Measurements from ENCODE around the gene AATK.

Gene AATK

GRCh38 chr17:81143717-81144422 is 22.2 kb downstream of the AATK start:
- DNase-seq (ENCODE audit: low read depth in 1 of 2, low spot score in 1 of 2), result no peak

GRCh38 chr17:81143200-81143527 is 22.9 kb downstream of the AATK start:
- DNase-seq (ENCODE audit: low read depth in 1 of 2, low spot score in 1 of 2), result no peak

DNA sequence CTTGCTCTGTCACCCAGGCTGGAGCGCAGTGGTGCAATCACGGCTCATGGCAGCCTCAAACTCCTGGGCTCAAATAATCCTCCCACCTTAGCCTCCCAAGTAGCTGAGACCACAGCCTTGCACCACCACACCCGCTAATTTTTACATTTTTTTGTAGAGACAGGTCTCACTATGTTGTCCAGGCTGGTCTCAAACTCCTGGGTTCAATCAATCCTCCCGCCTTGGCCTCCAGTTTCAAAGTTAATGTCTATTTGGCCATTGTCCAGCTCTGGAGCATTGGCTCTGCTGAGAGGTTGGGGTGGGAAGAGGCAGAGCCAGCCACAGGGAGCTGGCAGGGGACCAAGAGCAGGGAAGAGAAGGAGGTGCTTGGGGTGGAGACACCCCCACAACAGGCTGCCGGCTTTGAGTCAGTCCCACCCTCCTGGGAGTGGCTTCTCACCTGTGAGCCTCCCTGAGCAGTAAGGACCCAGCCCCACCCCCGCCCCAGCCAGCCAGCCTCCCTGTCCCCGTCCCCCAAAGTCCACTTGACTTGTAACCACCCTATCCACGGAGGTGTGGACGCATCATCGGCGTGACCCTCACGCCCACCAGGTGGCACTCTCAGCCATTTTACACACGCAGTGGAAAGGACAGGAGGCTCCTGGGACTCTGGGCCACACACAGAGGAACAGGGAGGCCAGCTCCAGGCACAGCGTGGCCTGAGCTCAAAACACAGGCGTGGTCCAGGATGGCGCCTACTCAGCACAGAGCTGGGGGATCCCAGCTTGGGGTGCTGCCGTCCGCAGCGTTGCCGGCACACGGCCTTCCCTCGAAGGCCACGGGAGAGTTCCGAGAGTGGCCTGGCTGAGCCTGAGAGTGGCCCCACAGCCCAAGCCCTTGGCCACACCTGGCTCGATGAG is 23.5 kb downstream of the AATK start:
- peak; percentile 29 to 32 for DNase-seq (ENCODE audit: low read depth in 1 of 2, low spot score in 1 of 2)

GRCh38 chr17:81140695-81141094 is 25.3 kb downstream of the AATK start:
- no peak for DNase-seq (ENCODE audit: low read depth in 1 of 2, low spot score in 1 of 2)

GRCh38 chr17:81140018-81140417 is 26.0 kb downstream of the AATK start:
- no peak for DNase-seq (ENCODE audit: low read depth in 1 of 2, low spot score in 1 of 2)

DNA sequence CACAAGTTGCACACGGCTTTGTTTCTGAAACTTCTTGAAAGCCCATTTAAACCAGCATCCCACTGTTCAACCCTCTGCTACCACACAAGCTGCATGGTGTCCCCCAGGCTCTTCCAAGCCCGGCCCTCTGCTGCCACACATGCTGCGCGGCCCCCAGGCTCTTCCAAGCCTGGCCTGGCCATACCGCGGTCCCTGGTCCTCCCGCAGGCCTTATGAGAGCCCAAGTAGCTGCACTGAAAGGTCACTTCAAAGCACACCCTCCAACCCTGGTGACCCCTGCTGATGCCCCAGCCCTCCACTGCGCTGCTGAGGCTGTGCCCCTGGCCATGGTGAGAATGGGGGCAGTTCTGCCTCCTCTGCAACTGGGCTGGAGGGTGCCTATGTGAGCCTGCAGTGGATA is 26.6 kb downstream of the AATK start:
- DNase-seq (ENCODE audit: low read depth in 1 of 2, low spot score in 1 of 2), result no peak

- no peak for DNase-seq (ENCODE audit: low read depth in 1 of 2, low spot score in 1 of 2)
Observed at GRCh38 chr17:81138500-81138899, 27.5 kb downstream of the AATK start.

DNA sequence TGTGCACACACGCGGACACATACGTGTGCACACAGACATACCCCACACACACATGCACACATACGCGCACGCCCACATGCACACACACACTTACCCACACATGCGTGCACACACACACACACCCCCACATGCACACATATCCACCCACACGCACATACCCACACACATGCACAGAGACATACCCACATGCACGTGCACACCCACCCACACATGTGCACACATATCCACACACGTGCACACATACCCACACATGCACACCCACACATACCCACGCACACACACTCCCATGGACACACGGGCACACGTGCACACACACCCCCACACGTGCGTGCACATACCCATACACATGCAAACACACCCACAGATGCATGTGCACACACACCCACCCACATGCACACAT is 27.9 kb downstream of the AATK start:
- no peak for DNase-seq (ENCODE audit: low read depth in 1 of 2, low spot score in 1 of 2)

DNA sequence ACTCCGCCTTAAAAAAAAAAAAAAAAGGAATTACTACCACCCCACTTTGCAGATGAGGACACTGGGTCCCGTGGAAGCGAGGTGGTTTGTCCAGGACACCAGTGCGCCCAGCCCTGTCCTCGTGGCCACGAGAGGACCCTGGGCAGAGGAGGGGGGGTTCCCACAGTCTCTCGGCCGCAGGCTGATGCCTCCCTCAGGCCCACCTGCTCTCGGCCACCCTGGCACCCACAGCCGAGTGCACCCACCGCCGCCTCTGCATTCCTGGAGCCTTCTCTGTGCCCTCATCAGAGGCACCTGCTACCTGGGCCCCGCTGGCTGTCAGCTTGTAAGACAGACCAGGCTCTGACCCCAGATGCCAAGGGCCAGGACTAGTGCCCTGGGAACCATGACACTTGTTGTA is 28.8 kb downstream of the AATK start:
- DNase-seq (ENCODE audit: low read depth in 1 of 2, low spot score in 1 of 2), result no peak

DNA sequence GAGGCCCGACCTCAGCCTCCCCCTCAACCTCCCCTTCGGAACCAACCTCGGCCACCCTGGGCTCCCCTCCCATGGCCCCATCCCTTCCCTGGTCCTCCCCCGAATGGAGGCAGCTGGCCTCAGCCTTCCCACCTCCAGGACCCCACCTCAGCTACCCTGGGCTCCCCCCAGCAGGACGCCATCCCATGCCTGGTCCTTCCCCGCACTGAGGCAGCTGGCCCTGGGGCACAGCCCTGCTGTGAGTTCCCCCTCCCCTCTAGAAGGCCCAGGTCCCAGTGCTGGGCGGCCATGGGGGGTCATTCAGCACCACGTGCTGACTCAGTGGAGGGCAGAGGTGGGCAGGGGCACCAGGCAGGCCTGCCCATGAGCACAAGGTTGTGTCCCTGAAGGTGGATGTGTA is 29.7 kb downstream of the AATK start:
- no peak for DNase-seq (ENCODE audit: low read depth in 1 of 2, low spot score in 1 of 2)

DNA sequence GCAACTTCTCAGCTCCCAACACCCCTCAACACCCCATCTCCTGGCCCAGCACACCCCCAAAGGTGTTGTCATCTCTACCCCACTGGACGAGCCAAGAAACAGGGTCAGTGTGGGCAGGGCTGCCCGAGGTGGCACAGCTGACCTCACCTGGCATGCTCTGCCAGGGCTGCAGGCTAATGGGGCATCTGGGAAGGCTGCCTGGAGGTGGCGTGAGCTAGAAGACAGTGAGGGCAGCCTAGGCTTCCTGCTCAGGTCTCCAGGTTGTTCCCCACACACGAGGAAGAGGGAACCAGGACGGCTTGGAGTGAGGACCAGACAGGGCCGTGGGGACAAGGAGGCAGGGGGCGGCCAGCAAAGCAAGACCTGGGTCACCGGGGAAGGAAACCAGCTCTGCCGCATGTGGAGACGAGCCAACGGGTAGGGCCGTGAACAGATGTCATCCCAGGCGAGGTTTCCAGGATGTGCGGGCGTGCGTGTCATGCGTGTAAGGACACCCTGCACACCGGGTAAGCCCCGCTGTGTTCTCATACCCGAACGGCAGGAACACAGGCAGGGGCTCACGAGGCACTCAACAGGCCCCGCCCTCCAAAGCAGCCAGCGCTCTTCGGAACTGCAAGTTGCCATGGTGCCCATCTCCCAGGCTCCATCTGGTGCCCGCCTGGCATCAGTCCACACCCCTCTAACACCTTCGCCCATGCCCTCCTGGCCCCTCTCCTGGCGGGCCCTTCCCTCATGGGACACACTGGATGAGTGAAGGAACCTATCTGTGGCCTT is 30.3 kb downstream of the AATK start:
- DNase-seq (ENCODE audit: low read depth in 1 of 2, low spot score in 1 of 2), result no peak

GRCh38 chr17:81134064-81134781 is 31.8 kb downstream of the AATK start:
- DNase-seq (ENCODE audit: low read depth in 1 of 2, low spot score in 1 of 2), result no peak

DNA sequence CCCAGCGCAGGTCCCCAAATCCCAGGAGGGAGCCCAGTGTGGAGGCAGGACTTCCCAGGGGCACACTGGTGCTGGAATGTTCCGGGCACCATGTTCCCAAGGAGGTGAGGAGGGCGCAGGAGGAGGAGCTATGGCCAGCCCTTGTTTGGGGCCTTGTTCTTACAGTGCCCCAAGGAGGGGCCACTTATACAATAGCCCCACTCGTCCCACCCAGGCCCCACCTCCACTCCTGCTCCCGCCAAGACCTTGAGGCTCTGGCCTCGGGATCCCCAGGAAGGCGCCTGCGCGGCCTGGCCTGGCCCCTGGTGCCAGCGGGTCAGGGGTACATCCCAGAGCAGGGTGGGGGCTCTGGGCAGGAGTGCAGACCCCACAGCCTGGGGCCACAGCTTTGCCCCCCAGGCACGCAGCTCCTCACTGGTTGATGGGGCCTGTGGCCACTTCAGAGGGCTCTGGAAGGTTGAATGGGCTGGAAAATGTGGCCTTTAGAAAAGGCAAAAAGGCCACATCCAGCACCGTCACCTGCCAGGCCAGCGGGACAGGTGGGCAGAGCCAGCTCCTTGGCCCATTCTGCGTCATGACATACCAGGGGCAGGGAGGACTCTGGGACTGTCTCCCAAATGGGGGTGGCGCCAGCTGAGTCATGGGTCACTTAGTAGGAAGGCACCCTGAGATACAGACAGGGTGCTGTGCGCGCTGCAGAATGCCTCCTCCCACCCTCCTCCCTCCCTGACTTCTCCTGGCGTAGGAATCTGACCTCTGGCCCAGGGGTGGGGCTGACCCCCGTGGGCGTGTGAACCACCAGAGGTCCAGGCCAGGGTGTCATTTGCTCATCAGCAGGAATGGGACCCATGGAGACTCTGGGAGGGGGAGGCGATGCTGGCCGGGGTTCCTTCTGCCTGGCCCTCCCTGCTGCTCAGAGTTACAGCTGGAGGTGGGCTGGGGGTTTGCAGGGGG is 33.0 kb downstream of the AATK start:
- DNase-seq (ENCODE audit: low read depth in 1 of 2, low spot score in 1 of 2), result no peak

DNA sequence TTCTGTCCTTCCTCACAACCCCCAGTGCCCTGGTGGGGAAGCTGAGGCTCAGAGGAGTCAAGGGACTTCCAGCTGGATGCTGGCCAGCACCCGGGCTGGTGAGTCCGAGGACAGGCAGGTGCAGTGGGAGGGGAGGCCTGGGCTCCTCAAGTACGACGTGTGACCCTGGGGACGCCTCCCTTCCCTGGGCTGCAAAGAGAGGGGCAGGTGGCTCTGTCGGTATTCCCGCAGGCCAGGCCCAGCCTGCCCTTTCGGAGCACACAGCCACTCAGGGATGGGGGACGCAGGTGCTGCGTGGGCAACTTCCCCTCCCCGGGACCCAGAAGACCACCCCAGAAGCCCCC is 33.9 kb downstream of the AATK start:
- no peak for DNase-seq (ENCODE audit: low read depth in 1 of 2, low spot score in 1 of 2)

GRCh38 chr17:81131486-81132196 is 34.4 kb downstream of the AATK start:
- DNase-seq (ENCODE audit: low read depth in 1 of 2, low spot score in 1 of 2), result no peak

DNA sequence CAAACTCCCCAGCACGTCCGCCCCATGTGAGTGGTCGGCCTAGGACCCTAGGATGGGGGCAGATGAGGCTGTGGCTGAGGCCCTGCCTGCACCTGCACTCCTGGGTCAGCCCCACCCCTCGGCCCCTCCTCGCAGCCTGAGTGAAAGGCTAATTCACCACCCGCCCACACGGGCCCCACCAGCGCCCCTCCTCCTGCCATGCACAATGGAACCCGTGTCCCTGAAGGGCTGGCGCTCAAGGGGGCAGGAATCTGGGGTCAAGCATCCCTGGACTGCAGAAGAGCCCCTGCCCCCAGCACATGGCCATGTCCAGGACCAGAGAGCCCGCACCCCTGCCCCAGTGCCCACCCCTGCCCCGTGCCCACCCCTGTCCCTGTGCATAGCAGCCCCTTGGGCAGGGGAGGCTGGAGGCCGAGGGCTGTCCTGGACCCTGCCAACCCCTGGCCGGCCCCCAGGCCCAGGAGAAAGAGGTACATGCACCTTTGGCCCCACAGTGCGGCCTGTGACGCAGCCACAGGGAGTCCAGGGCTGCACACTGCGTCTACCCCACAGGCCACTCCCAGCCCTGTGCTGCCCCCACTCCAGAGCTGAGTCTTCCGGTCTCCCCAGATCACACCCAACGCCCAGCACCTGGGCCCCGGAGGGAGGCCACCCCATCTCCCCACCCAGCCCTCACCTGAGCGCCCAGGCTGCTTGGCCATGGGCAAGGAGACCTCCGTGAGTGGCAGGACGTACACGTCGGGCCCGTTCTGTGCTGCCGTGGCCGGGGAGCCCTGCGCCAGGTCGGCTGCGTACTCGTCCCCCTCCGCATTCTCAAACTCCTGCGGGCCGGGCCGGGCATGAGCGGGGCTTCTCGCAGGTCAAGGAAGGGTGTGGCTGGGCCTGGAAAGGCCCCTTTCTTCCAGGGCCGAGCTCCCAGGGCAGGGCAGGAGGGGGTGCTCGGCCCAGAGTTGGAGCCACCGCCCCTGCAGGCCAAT is 35.3 kb downstream of the AATK start:
- no peak for DNase-seq (ENCODE audit: low read depth in 1 of 2, low spot score in 1 of 2)

DNA sequence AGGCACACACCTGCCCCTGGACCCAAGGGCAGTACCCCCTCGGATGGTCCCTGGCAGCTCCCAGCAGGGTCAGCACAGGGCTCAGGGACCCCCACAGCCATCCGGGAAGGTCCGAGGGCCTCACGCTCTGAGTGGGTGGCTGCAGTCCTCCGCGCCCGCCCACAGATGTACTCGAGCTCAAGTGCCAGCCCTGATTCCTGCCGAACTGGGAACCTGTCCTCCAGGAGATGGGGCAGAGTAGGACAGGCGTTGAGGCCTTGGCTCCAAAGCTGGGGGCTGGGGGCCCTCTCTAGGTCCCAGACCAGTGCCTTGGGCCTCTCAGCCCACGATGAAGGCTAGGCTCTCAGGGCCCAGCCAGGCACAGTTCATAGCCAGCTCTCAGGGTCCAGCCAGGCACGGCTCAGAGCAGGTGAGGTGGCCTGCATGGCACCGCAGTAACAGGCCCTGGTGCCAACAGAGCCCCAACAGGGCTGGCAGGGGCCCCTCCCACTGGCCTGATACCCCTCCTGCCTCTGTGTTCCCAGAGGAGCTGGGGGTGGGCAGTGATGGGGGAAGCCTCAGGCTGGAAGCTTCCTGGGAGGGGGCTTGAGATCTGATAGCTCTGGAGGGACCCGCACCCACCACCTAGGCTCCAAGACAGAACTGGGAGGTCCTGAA is 36.2 kb downstream of the AATK start:
- DNase-seq (ENCODE audit: low read depth in 1 of 2, low spot score in 1 of 2), result no peak

GRCh38 chr17:81129289-81129688 is 36.7 kb downstream of the AATK start:
- DNase-seq (ENCODE audit: low read depth in 1 of 2, low spot score in 1 of 2), result no peak

Data from stimulated activated CD4-positive, alpha-beta T cell treated with anti-CD3 and anti-CD28 coated beads, Interleukin-15, amount 100 ng/mL, for 1 hour (primary cell).